HG03558 (cell line): ENCODE measurements around the gene AMFR.

ENCODE experiments used
- ATAC-seq: cut with Tn5 transposase; IDR thresholded peaks from one replicate; pipeline ENCODE4 v1.9.1; 2021; ENCODE audit warnings: moderate number of reproducible peaks; ENCODE audit not compliant: unreplicated experiment; ENCODE audit errors: extremely low read depth

The AMFR gene

GRCh38 chr16:56425439-56425832 lies at the start of gene AMFR:
AMFR (minus strand) TSS chr16:56425545; CDS start chr16:56425327, 218 bp downstream.
- peak; percentile 53 for ATAC-seq

GRCh38 chr16:56470666-56471065 lies 45.3 kb upstream of the AMFR start:
- no peak for ATAC-seq

GRCh38 chr16:56470232-56470631 lies 44.9 kb upstream of the AMFR start:
- no peak for ATAC-seq

GRCh38 chr16:56469748-56470147 lies 44.4 kb upstream of the AMFR start:
- ATAC-seq: no peak

GRCh38 chr16:56468800-56469199 lies 43.5 kb upstream of the AMFR start:
- ATAC-seq: no peak

- no peak for ATAC-seq
Measured at GRCh38 chr16:56466344-56466743, 41.0 kb upstream of the AMFR start.

- no peak for ATAC-seq
Measured at GRCh38 chr16:56463153-56463552, 37.8 kb upstream of the AMFR start.

- ATAC-seq: no peak
Measured at GRCh38 chr16:56462064-56462796, 36.9 kb upstream of the AMFR start.

GRCh38 chr16:56460101-56460500 lies 34.8 kb upstream of the AMFR start:
- no peak for ATAC-seq

- no peak for ATAC-seq
Measured at GRCh38 chr16:56457927-56458470, 32.7 kb upstream of the AMFR start.

- ATAC-seq: peak; percentile 5
Measured at GRCh38 chr16:56451753-56452689, 26.7 kb upstream of the AMFR start.

- ATAC-seq: peak; percentile 94
Measured at GRCh38 chr16:56450986-56451752, 25.8 kb upstream of the AMFR start, which contains the start of the genes NUDT21 and OGFOD1. NUDT21 (minus strand) TSS chr16:56451332; CDS start chr16:56451202, 130 bp downstream. OGFOD1 (plus strand) TSS chr16:56451554; CDS start chr16:56451613, 59 bp downstream.

GRCh38 chr16:56450275-56450985 lies 25.1 kb upstream of the AMFR start:
- no peak for ATAC-seq

GRCh38 chr16:56448005-56448404 lies 22.7 kb upstream of the AMFR start:
- ATAC-seq: no peak

GRCh38 chr16:56447286-56447685 lies 21.9 kb upstream of the AMFR start:
- ATAC-seq: no peak

GRCh38 chr16:56438038-56438437 lies 12.7 kb upstream of the AMFR start:
- ATAC-seq: no peak

- ATAC-seq: no peak
Measured at GRCh38 chr16:56436258-56436657, 10.9 kb upstream of the AMFR start.

GRCh38 chr16:56428091-56428490 lies 2.7 kb upstream of the AMFR start:
- ATAC-seq: no peak

GRCh38 chr16:56426585-56426984 lies 1.2 kb upstream of the AMFR start:
- no peak for ATAC-seq
